ENCODE results near the gene TIE1.

The TIE1 gene

GRCh38 chr1:43312663-43313515, 12.1 kb downstream of the TIE1 start:
- DNase-seq: no peak

GRCh38 chr1:43313771-43314170, 13.0 kb downstream of the TIE1 start:
- DNase-seq: no peak

- no peak for DNase-seq
These were observed 13.5 kb downstream of the TIE1 start for GRCh38 chr1:43314233-43314632.

GRCh38 chr1:43315481-43315880, 14.7 kb downstream of the TIE1 start:
- no peak for DNase-seq

GRCh38 chr1:43315963-43316737, 15.4 kb downstream of the TIE1 start:
- no peak for DNase-seq

GRCh38 chr1:43316738-43317520, 16.1 kb downstream of the TIE1 start:
- DNase-seq: no peak

- no peak for DNase-seq
These were observed 17.2 kb downstream of the TIE1 start for GRCh38 chr1:43317817-43318471.

GRCh38 chr1:43318831-43319230, 18.0 kb downstream of the TIE1 start:
- no peak for DNase-seq

GRCh38 chr1:43319288-43319687, 18.5 kb downstream of the TIE1 start:
- no peak for DNase-seq

GRCh38 chr1:43319766-43320165, 19.0 kb downstream of the TIE1 start:
- no peak for DNase-seq

GRCh38 chr1:43321331-43321891, 20.6 kb downstream of the TIE1 start:
- DNase-seq: no peak

GRCh38 chr1:43322506-43322905, 21.7 kb downstream of the TIE1 start:
- no peak for DNase-seq

GRCh38 chr1:43324810-43325209, 24.0 kb downstream of the TIE1 start:
- no peak for DNase-seq

- DNase-seq: no peak
These were observed 24.6 kb downstream of the TIE1 start for GRCh38 chr1:43325381-43325780.

- DNase-seq: no peak
These were observed 26.9 kb downstream of the TIE1 start for GRCh38 chr1:43327549-43328292.

- no peak for DNase-seq
These were observed 29.4 kb downstream of the TIE1 start for GRCh38 chr1:43329995-43330751.

GRCh38 chr1:43331688-43332087, 30.9 kb downstream of the TIE1 start:
- no peak for DNase-seq

- DNase-seq: no peak
These were observed 33.8 kb downstream of the TIE1 start for GRCh38 chr1:43334453-43335205.

- no peak for DNase-seq
These were observed 36.8 kb downstream of the TIE1 start, which contains the start of gene MPL for GRCh38 chr1:43337588-43337987. Gene MPL, plus strand, starts transcription at chr1:43337818. Its CDS starts 31 bp downstream, at chr1:43337849.

GRCh38 chr1:43338001-43338400, 37.2 kb downstream of the TIE1 start:
- no peak for DNase-seq
